ENCODE results near the gene ZNF205. TPM values are rescaled to one million over a fixed set of nuclear protein-coding genes. Genes with fewer than 3 reads are reported as not detected.
"Not testable (repeated sequence)": the region's sequence is repeated elsewhere in the genome, so short reads cannot be mapped to it uniquely, and the experiment has no call there.

Gene ZNF205
- total RNA-seq, 2 donors from 2014 or later, result 20.9 to 27.0 TPM

GRCh38 chr16:3080024-3080423, 32.4 kb upstream of the ZNF205 start:
- Histone ChIP-seq H3K27me3 (replicated peaks; ENCODE audit: insufficient read depth) (no peaks in the 10 kb centered on the region), H3K27ac (no peak overlapping the region), H3K4me3 (no peak overlapping the region), H3K36me3 (no peaks in the 10 kb centered on the region), H3K9me3 (no peaks in the 10 kb centered on the region), H3K4me1 (replicated peaks) (no peaks in the 10 kb centered on the region)
- intact Hi-C loops (cut with DNase I), result no loop called here
- TF ChIP-seq POLR2A (IDR thresholded peaks at IDR 0.05) (no peak), POLR2AphosphoS5 (IDR thresholded peaks at IDR 0.05) (no peak)
- WGBS, result 84% methylated on average over 17 of the region's 17 CpGs
- no peak for DNase-seq (ENCODE audit: low spot score)

DNA sequence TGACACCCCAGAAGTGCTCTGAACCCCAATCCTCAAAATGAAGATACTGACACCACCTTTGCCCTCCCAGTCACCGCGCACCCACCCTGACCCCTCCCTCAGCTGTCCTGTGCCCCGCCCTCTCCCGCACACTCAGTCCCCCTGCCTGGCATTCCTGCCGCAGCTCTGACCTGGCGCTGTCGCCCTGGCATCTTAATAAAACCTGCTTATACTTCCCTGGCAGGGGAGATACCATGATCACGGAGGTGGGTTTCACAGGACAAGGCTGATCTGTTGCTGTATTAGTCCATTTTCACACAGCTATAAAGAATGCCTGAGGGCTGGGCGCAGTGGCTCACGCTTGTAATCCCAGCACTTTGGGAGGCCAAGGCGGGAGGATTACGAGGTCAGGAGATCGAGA, 30.4 kb upstream of the ZNF205 start:
- DNase-seq (ENCODE audit: low spot score); H3K27ac ChIP-seq; intact Hi-C loops (cut with DNase I); H3K4me1 ChIP-seq (replicated peaks); H3K9me3 ChIP-seq; H3K4me3 ChIP-seq; H3K27me3 ChIP-seq (replicated peaks; ENCODE audit: insufficient read depth); H3K36me3 ChIP-seq: not testable (repeated sequence)
- 81% methylated on average over 13 of the region's 13 CpGs for WGBS

GRCh38 chr16:3083408-3083807, 29.0 kb upstream of the ZNF205 start:
- 92% methylated on average over 8 of the region's 8 CpGs for WGBS
- H3K4me3 ChIP-seq; H3K27me3 ChIP-seq (replicated peaks; ENCODE audit: insufficient read depth); H3K36me3 ChIP-seq; DNase-seq (ENCODE audit: low spot score); H3K9me3 ChIP-seq; H3K27ac ChIP-seq; intact Hi-C loops (cut with DNase I); H3K4me1 ChIP-seq (replicated peaks): not testable (repeated sequence)

- 79% methylated on average over 1 of the region's 1 CpG for WGBS
- no peak for DNase-seq (ENCODE audit: low spot score)
- Histone ChIP-seq H3K27ac (no peak overlapping the region), H3K27me3 (replicated peaks; ENCODE audit: insufficient read depth) (no peaks in the 10 kb centered on the region), H3K4me1 (replicated peaks) (no peaks in the 10 kb centered on the region), H3K36me3 (no peaks in the 10 kb centered on the region), H3K4me3 (no peak overlapping the region), H3K9me3 (no peaks in the 10 kb centered on the region)
- TF ChIP-seq POLR2AphosphoS5 (IDR thresholded peaks at IDR 0.05), result no peak
- intact Hi-C loops (cut with DNase I), result no loop called here
Measured at GRCh38 chr16:3084491-3084890, 27.9 kb upstream of the ZNF205 start.

GRCh38 chr16:3084969-3085670, 27.3 kb upstream of the ZNF205 start:
- no peak for TF ChIP-seq POLR2A (IDR thresholded peaks at IDR 0.05)
- no peak for TF ChIP-seq POLR2AphosphoS5 (IDR thresholded peaks at IDR 0.05)
- TF ChIP-seq, protein P1, sequence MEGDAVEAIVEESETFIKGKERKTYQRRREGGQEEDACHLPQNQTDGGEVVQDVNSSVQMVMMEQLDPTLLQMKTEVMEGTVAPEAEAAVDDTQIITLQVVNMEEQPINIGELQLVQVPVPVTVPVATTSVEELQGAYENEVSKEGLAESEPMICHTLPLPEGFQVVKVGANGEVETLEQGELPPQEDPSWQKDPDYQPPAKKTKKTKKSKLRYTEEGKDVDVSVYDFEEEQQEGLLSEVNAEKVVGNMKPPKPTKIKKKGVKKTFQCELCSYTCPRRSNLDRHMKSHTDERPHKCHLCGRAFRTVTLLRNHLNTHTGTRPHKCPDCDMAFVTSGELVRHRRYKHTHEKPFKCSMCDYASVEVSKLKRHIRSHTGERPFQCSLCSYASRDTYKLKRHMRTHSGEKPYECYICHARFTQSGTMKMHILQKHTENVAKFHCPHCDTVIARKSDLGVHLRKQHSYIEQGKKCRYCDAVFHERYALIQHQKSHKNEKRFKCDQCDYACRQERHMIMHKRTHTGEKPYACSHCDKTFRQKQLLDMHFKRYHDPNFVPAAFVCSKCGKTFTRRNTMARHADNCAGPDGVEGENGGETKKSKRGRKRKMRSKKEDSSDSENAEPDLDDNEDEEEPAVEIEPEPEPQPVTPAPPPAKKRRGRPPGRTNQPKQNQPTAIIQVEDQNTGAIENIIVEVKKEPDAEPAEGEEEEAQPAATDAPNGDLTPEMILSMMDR (IDR thresholded peaks at IDR 0.05), result no peak
- H3K27ac ChIP-seq, result no peak overlapping the region
- DNase-seq (ENCODE audit: low spot score), result no peak
- H3K4me1 ChIP-seq (replicated peaks), result no peaks in the 10 kb centered on the region
- no peaks in the 10 kb centered on the region for H3K9me3 ChIP-seq
- H3K4me3 ChIP-seq, result no peak overlapping the region
- 80% methylated on average over 7 of the region's 7 CpGs for WGBS
- H3K36me3 ChIP-seq, result no peaks in the 10 kb centered on the region
- no peaks in the 10 kb centered on the region for H3K27me3 ChIP-seq (replicated peaks; ENCODE audit: insufficient read depth)
- intact Hi-C loops (cut with DNase I), result no loop called here

DNA sequence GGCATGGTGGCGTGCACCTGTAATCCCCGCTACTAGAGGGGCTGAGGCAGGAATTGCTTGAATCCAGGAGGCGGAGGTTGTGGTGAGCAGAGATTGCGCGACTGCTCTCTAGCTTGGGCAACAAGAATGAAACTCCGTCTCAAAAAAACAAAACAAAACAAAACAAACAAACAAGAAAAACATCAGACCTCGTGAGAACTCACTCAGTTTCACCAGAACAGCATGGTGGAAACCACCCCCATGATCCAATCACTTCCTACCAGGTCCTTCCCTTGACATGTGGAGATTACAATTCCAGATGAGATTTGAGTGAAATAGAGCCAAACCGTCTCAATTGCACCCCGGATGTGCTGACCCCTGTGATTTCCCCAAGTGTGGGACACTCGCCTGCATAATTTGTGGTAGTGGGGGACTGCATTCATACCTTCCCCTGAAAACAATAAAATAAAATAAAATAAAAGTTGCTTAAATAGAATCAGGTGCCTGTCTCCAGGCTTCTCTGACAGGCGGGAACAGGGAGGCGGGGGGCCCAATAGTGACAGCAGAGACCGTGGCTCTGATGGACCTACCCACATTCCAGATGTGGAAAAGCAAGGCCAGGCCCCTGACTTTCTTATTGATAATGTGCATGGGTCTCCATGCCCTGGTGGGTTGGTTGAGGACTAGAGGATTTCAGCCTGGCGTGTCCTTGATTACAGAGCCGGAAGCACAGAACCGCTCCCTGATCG, 26.4 kb upstream of the ZNF205 start:
- DNase-seq (ENCODE audit: low spot score), result no peak
- 86% methylated on average over 17 of the region's 17 CpGs for WGBS
- TF ChIP-seq, protein P1 (IDR thresholded peaks at IDR 0.05), result no peak
- TF ChIP-seq POLR2A (IDR thresholded peaks at IDR 0.05) (no peak), POLR2AphosphoS5 (IDR thresholded peaks at IDR 0.05) (no peak)
- H3K4me1 ChIP-seq (replicated peaks), result no peaks in the 10 kb centered on the region
- intact Hi-C loops (cut with DNase I), result no loop called here
- no peaks in the 10 kb centered on the region for H3K36me3 ChIP-seq
- no peak overlapping the region for H3K27ac ChIP-seq
- H3K4me3 ChIP-seq, result no peak overlapping the region
- H3K9me3 ChIP-seq, result no peaks in the 10 kb centered on the region
- no peaks in the 10 kb centered on the region for H3K27me3 ChIP-seq (replicated peaks; ENCODE audit: insufficient read depth)

Measured in prostate gland (tissue), 2 donors.